Stimulated activated effector memory CD8-positive, alpha-beta T cell treated with anti-CD3 and anti-CD28 coated beads, Interleukin-12 subunit alpha, Interleukin-12 subunit beta, amount 100 ng/mL, for 72 hours (primary cell): ENCODE measurements around the gene RELN.
"Not testable (repeated sequence)": the region's sequence is repeated elsewhere in the genome, so short reads cannot be mapped to it uniquely, and the experiment has no call there.

Experiments used
- ATAC-seq: fragments of 150-1000 bp; cut with Tn5 transposase; 2 replicates; pipeline ENCODE4 v1.10.0; 2021
- DNase-seq, 2 donors: peaks; one replicate each; pipeline ENCODE4 v3.0.0; 2021 to 2022; ENCODE audit warnings: low spot score in 2 of 2
- H3K27ac Mint-ChIP-seq: one replicate; pipeline ENCODE4 v1.8.0; 2022; ENCODE audit warnings: mild to moderate bottlenecking, mixed read lengths
- H3K36me3 Mint-ChIP-seq: one replicate; pipeline ENCODE4 v1.8.0; 2022; ENCODE audit warnings: mild to moderate bottlenecking, mixed read lengths
- H3K4me1 Mint-ChIP-seq: one replicate; pipeline ENCODE4 v1.8.0; 2022; ENCODE audit warnings: mixed read lengths
- H3K4me3 Mint-ChIP-seq: one replicate; pipeline ENCODE4 v1.8.0; 2022; ENCODE audit warnings: mild to moderate bottlenecking, mixed read lengths
- H3K9me3 Mint-ChIP-seq: one replicate; pipeline ENCODE4 v1.8.0; 2022; ENCODE audit warnings: mixed read lengths

The RELN gene

DNA sequence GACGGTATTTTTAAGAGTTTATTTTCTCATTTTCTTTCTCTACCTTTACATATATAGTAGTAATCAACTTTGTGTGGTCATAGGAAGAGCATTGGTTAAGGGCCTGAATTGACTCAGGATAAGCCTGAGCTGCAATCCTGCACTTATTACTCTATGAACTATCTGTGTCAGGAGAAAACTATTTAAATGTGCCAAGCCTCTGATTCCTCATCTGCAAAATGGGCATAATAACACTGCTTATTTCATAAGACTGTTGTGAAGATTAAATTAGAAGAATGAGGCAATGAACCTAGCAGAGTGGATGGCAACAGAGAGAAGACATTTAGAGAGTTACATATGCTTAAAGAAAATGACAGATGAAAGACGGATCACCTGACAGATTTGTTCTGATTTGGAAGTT lies 175.5 kb downstream of the RELN start:
- no peaks in the 10 kb centered on the region for H3K9me3 Mint-ChIP-seq

DNA sequence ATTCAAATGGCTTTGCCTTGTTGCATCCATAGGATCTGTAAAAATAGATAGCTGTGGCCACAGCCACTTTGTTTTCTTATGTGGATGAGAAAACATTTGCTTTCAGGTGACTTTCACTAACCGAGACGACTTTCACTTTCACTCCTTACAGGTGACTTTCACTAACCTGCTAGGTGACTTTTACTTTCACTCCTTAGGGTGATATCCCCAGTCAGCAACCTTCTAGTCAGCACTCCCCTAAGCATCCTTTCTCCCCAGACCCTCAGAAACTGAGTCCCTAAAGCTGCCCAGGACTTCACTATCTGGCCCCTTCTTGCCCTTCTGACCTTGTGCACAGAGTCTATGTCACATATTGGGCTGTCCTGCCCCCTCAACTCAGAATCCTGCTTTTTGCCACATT lies 177.5 kb downstream of the RELN start:
- DNase-seq (no peak), ATAC-seq (no peak)
- no peaks in the 10 kb centered on the region for H3K36me3 Mint-ChIP-seq
- H3K4me3 Mint-ChIP-seq: no peak overlapping the region
- peaks cover under 1% of the 10 kb centered on the region for H3K9me3 Mint-ChIP-seq
- no peak overlapping the region for H3K27ac Mint-ChIP-seq
- H3K4me1 Mint-ChIP-seq: peaks cover 4% of the 10 kb centered on the region

More for the DNA sequence above, 175.5 kb downstream of the RELN start:
- no peak for DNase-seq
- no peak for ATAC-seq
- H3K4me1 Mint-ChIP-seq: peaks cover 4% of the 10 kb centered on the region
- no peak overlapping the region for H3K4me3 Mint-ChIP-seq
- no peak overlapping the region for H3K27ac Mint-ChIP-seq
- H3K36me3 Mint-ChIP-seq: no peaks in the 10 kb centered on the region

DNA sequence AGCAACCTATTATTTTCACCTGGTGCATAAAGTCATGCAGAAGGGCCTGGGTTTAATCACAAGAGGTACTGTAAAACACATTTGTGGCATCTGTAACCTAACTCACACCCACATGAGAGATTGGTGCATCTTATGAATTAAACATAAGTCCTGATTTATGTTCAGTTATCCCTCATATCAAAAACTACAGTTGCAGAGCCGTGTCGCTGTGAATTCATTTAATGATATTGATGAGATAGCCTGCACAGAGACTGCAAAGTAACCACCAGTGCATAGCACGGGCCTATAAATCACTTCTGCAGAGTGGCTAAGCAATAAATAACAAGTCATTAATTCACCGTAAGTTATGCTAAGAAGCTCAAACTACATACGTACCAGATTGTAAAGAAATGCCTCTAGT lies 178.2 kb downstream of the RELN start:
- H3K9me3 Mint-ChIP-seq: peaks cover 2% of the 10 kb centered on the region
- ATAC-seq (no peak), DNase-seq (no peak)
- H3K4me1 Mint-ChIP-seq: peaks cover 4% of the 10 kb centered on the region
- no peak overlapping the region for H3K27ac Mint-ChIP-seq
- no peak overlapping the region for H3K4me3 Mint-ChIP-seq
- H3K36me3 Mint-ChIP-seq: no peaks in the 10 kb centered on the region

DNA sequence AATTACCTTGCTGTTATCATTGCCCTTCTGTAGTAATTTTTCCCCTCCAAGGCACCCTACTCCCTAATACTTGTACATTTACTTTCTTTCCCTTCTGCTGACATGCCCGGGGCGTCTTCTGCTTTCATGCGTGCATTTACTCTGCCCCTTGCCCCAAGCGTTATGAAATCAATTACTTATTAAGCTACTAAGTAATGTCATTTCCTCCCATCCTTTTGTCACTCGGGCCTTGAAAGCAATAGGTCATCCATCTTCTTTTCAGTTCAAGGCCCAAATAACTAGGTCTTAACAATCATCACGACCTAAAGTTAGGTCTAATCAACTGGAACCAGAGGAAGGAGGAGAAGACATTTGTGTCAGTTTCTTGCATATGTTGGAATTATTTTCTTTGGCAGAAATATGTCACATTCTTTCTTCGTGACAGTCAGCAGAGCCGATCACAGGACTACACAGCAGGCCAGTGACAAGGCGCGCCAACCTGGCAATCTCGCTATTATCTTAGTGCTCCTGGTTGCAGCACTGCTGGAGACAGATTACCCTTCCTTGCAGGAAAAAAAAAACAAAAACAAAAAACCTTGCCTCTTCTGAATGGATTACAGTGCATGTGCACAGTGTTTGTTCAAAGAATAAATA lies 179.2 kb downstream of the RELN start:
- DNase-seq: no peak
- H3K4me3 Mint-ChIP-seq: no peak overlapping the region
- no peak for ATAC-seq
- peaks cover 4% of the 10 kb centered on the region for H3K4me1 Mint-ChIP-seq
- H3K9me3 Mint-ChIP-seq: peaks cover 2% of the 10 kb centered on the region
- no peaks in the 10 kb centered on the region for H3K36me3 Mint-ChIP-seq
- H3K27ac Mint-ChIP-seq: no peak overlapping the region

DNA sequence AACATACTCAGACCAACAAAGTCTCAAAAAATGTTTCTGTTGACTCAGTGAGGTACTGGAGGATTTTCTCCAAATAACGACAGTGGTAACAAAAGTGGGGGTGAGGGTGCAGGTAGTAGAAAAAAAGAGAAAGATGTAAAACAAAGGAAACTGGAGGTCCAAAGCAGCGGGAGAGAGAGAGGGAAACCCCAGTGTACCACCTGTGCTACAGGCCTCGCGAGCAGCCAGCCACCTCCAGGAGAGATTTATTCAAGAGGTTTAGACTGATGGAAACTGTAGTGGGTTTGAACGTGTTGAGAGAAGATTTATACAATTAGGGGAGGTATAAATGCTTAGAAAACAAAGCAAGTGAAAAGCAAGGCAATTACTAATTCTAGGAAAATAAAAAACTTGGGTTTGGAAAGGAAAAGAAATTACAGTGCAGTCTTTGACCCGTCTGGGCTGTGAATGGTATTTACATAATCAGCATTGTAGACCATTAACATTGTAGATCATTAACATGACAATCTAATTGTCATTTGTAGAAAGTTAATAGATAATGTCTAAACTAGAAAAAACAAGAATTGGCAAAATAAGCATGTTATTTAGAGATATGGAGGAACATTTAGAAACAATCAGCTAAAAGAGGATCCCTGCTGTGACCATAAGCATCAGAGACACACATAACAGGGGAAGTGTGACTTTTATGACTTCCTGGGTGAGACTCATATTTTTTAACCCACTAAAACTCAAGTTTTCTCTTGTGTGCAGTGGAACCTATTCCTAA lies 180.0 kb downstream of the RELN start:
- Mint-ChIP-seq H3K36me3 (no peaks in the 10 kb centered on the region), H3K4me1 (peaks cover 4% of the 10 kb centered on the region), H3K27ac (no peak overlapping the region), H3K4me3 (no peak overlapping the region), H3K9me3 (peaks cover 2% of the 10 kb centered on the region)
- no peak for DNase-seq
- no peak for ATAC-seq

DNA sequence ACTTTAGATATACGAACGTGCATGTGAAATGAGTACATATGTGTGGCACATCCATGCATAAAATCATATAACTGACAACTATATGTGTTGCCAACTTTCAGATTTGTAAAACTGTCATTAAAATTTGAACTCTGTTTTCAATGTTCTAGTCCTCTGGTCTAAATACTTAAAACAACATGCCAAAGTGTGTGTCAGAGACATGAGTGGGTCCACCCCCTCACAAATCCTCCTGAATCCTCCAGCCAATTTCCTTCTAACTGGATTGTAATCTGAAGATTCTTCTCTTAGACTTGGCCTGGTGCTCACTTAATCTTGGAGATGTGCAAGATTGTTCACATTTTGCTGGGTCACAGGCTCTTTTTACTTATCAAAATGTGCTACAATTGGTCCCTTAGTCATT lies 184.1 kb downstream of the RELN start:
- no peak overlapping the region for H3K4me3 Mint-ChIP-seq
- H3K4me1 Mint-ChIP-seq: no peaks in the 10 kb centered on the region
- peaks cover 2% of the 10 kb centered on the region for H3K9me3 Mint-ChIP-seq
- DNase-seq (no peak), ATAC-seq (no peak)
- no peak overlapping the region for H3K27ac Mint-ChIP-seq
- H3K36me3 Mint-ChIP-seq: no peaks in the 10 kb centered on the region

DNA sequence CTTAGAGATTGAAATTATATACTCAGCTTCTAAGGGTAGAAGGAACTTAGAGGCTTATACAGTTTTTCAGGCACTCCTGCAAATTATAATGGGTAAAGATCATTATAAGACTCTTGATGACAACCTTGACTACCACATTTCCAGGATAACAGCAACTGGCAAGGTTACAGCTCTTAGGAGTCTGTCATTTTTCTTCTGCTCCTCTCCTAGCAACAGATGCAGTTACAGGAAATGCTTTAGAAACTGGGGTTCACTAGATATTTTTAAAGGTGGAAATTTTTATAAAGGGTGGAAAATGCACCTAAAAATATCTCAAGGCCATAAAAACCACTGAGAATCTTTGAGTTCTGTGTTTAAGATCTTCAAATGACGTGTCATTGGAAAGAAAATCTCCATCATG lies 185.8 kb downstream of the RELN start:
- Mint-ChIP-seq H3K4me1 (no peaks in the 10 kb centered on the region), H3K36me3 (no peaks in the 10 kb centered on the region), H3K9me3 (peaks cover 2% of the 10 kb centered on the region), H3K27ac (no peak overlapping the region), H3K4me3 (no peak overlapping the region)
- DNase-seq (no peak), ATAC-seq (no peak)

DNA sequence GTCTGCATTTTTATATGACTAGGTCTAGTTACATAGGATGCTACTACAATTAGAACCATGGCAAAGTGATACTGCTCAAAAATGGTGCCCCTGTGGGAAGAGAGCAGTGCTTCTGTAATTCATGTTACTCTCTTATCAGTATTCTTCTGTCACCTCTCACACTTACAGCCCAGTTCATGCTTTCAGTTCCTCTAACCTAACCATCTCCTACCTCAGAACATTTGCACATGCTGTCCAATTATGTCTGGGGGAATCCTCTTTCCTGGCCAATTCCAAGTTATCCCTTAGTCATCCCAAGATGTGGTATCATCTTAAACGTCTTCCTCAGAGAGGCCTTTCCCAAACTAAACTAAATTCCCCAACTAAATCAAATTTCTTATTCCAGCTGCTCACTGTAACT lies 190.2 kb downstream of the RELN start:
- H3K9me3 Mint-ChIP-seq: no peaks in the 10 kb centered on the region
- no peak for ATAC-seq
- no peaks in the 10 kb centered on the region for H3K4me1 Mint-ChIP-seq
- no peak overlapping the region for H3K27ac Mint-ChIP-seq
- H3K4me3 Mint-ChIP-seq: no peak overlapping the region
- no peak for DNase-seq
- no peaks in the 10 kb centered on the region for H3K36me3 Mint-ChIP-seq

DNA sequence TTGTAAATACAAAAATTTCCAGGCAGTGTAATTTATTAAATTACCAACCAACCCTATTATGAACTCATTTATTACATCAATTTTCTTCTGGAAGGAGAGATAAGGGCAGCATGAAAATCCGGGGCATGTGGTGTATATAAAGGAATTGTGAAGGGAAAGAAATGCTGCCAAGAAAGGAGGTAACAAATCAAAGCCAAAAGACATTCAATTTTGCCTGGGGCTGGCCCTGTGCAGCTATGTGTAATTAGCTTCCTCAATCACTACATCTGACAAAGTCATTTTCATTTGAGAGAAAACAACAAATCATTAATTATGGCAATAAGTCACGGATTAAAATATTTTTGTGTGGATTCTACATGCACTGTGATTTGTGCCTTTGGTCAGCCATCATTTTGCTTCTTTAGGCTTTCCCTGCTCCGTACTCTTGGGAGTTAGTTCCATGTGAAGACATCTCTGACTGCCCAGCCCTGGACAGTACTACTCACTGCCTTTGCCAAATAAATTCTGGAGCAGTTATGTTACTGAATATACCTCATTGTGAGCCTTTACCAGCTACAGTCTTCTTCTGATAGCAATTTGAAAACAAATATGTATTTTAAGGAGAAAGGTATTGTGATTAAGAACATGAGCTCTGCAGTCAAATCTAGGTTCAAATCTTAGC lies 191.7 kb downstream of the RELN start:
- no peak for ATAC-seq
- H3K36me3 Mint-ChIP-seq: no peaks in the 10 kb centered on the region
- DNase-seq: no peak
- no peak overlapping the region for H3K4me3 Mint-ChIP-seq
- H3K27ac Mint-ChIP-seq: no peak overlapping the region
- H3K4me1 Mint-ChIP-seq: no peaks in the 10 kb centered on the region
- H3K9me3 Mint-ChIP-seq: no peaks in the 10 kb centered on the region

DNA sequence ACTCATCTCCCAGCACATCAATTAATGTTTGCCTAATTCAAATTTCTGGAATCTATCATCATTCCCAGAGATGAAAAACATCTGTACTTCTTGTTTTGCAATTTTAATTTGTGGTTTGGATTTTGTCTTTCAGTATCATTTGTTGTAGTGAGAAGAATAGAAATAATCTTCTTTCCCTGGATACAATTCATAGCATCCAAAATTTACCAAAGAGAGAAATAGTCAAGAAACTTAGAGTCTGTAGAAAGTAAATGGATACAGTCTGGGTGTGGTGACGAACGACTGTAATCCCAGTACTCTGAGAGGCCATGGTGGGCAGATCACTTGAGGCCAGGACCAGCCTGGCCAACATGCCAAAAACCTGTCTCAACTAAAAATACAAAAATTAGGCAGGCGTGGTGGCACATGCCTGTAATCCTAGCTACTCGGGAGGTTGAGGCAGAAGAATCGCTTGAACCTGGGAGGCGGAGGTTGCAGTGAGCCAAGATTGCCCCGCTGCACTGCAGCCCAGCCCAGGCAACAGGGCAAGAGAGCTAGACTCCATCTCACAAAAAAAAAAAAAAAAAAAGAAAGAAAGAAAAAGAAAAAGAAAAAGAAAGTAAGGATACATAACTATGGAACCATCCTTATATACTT lies 193.0 kb downstream of the RELN start:
- Mint-ChIP-seq H3K4me1 (no peaks in the 10 kb centered on the region), H3K27ac (no peak overlapping the region), H3K9me3 (no peaks in the 10 kb centered on the region), H3K4me3 (no peak overlapping the region), H3K36me3 (no peaks in the 10 kb centered on the region)
- ATAC-seq (no peak), DNase-seq (no peak)

DNA sequence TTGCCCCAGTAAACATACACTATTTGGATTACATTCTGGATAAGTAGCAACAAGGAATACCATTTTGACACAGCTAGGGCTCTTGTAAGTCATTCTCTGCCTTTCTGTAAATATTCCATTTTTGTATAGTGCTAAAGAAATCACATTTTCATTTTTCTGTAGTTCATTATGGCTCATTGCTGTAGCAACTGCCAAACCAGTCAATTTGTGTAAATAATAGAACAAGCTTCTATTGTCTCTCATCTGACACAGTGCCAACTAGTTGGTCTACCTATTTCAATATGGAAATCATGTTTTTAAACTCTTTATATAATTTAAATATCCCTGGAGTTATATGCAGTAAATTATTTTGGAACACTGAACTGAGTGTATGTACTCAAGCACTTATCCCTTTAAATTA lies 193.7 kb downstream of the RELN start:
- Mint-ChIP-seq H3K4me1 (no peaks in the 10 kb centered on the region), H3K27ac (no peak overlapping the region), H3K9me3 (no peaks in the 10 kb centered on the region), H3K4me3 (no peak overlapping the region), H3K36me3 (no peaks in the 10 kb centered on the region)
- DNase-seq: no peak
- ATAC-seq: no peak

DNA sequence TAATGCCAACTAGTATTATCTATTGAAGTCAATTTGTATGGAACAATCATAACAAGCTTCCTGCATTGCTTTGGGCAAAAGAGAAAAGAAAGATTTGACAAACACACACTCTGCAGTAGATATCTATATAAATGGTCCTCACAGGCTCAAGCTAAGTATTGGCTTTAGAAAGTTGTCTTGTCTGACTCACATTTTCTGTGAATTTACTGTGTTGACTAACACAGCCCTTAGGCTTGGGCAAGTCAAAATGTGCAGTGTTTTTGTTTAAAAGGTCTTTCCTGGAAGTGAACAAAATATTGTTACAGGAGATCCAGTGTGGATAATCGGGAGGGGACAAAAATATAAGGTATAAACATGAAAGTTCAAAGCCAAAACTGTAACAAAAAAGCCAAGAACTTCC lies 194.4 kb downstream of the RELN start:
- H3K4me3 Mint-ChIP-seq: no peak overlapping the region
- DNase-seq: no peak
- H3K9me3 Mint-ChIP-seq: no peaks in the 10 kb centered on the region
- H3K4me1 Mint-ChIP-seq: no peaks in the 10 kb centered on the region
- no peaks in the 10 kb centered on the region for H3K36me3 Mint-ChIP-seq
- no peak overlapping the region for H3K27ac Mint-ChIP-seq
- no peak for ATAC-seq

DNA sequence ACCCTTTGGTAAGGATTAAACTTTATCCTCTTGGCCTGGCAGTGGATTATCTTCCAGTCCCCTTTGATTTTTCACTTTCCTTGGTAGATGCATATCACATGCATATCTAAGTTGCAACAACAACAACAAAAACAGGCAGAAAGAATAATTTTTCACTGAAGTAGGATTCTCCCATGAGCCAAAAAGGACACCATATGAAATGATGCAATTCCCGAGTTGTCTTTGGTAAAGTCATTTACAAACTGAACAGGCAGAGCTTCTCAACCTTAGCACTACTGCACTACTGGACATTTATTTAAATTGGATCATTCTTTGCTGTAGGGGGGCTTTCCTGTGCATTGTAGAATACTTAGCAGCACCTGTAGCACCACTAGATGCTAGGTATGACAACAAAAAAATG lies 195.0 kb downstream of the RELN start:
- H3K36me3 Mint-ChIP-seq: no peaks in the 10 kb centered on the region
- no peak overlapping the region for H3K4me3 Mint-ChIP-seq
- H3K4me1 Mint-ChIP-seq: no peaks in the 10 kb centered on the region
- ATAC-seq (no peak), DNase-seq (no peak)
- no peaks in the 10 kb centered on the region for H3K9me3 Mint-ChIP-seq
- H3K27ac Mint-ChIP-seq: no peak overlapping the region

DNA sequence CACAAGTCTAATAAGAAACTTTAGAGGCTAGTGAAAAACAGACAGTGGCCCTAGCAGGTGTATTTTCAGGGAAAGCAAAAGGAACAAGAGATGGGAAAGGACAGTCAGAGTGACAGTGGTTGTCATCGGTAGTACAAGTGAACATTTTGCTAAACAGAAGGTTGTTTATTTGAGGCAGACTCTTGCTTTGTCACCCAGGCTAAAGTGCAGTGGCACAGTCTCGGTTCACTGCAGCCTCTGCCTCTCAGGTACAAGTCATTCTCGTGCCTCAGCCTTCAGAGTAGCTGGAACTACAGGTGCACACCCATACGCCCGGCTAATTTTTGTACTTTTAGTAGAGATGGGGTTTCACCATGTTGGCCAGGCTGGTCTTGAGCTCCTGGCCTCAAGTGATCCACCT lies 195.8 kb downstream of the RELN start:
- no peak overlapping the region for H3K4me3 Mint-ChIP-seq
- H3K36me3 Mint-ChIP-seq: no peaks in the 10 kb centered on the region
- H3K27ac Mint-ChIP-seq: no peak overlapping the region
- ATAC-seq: no peak
- DNase-seq: no peak
- H3K4me1 Mint-ChIP-seq: no peaks in the 10 kb centered on the region
- H3K9me3 Mint-ChIP-seq: no peaks in the 10 kb centered on the region

DNA sequence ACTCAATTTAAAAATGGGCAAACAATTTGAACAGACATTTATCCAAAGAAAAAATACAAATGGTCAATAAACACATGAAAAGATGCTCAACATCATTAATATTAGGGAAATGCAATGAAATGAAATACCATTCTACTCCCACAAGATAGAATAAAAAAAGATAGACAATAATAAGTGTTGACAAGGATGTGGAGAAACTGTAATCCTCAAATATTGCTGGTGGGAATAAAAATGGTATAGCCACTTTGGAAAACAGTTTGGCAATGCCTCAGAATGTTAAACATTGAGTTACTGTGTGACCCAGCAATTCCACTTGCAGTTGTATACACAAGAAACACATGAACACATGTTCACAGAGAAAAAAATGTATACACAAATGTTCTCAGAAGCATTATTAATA lies 197.6 kb downstream of the RELN start:
- Mint-ChIP-seq H3K4me1 (no peaks in the 10 kb centered on the region), H3K27ac (no peak overlapping the region), H3K36me3 (no peaks in the 10 kb centered on the region), H3K9me3 (peaks cover 5% of the 10 kb centered on the region), H3K4me3 (no peak overlapping the region)
- DNase-seq: no peak
- no peak for ATAC-seq

DNA sequence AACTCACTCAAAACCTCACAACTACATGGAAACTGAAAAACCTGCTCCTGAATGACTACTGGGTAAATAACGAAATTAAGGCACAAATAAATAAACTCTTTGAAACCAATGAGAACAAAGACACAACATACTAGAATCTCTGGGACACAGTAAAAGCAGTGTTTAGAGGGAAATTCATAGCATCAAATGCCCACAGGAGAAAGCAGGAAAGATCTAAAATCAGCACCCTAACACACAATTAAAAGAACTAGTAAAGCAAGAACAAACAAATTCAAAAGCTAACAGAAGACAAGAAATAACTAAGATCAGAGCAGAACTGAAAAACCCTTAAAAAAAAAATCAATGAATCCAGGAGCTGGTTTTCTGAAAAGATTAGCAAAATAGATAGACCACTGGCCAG lies 202.4 kb downstream of the RELN start:
- not testable (repeated sequence) for H3K9me3 Mint-ChIP-seq, H3K27ac Mint-ChIP-seq, H3K4me3 Mint-ChIP-seq, ATAC-seq, H3K4me1 Mint-ChIP-seq, DNase-seq, H3K36me3 Mint-ChIP-seq
